Effector memory CD8-positive, alpha-beta T cell (primary cell): ENCODE measurements around the gene SP110.
"Not testable (repeated sequence)": the region's sequence is repeated elsewhere in the genome, so short reads cannot be mapped to it uniquely, and the experiment has no call there.

ENCODE experiments used
- ATAC-seq: fragments of 150-1000 bp; cut with Tn5 transposase; replicated peaks from 2 replicates; pipeline ENCODE4 v1.10.0; 2021; ENCODE audit warnings: mild to moderate bottlenecking, moderate library complexity
- DNase-seq, 3 experiments: peaks; one replicate each; pipeline ENCODE4 v3.0.0; 2021
- H3K27ac Mint-ChIP-seq, 2 donors: one replicate each; pipeline ENCODE4 v1.8.0; 2022; ENCODE audit warnings: mild to moderate bottlenecking in 2 of 2, mixed read lengths in 2 of 2, moderate library complexity in 2 of 2
- H3K27me3 Mint-ChIP-seq, 2 donors: one replicate each; pipeline ENCODE4 v1.8.0; 2022; ENCODE audit warnings: mixed read lengths in 2 of 2
- H3K36me3 Mint-ChIP-seq: one replicate; pipeline ENCODE4 v1.8.0; 2022; ENCODE audit warnings: mild to moderate bottlenecking, moderate library complexity, mixed read lengths; ENCODE audit not compliant: insufficient read depth
- H3K4me1 Mint-ChIP-seq, 2 donors: one replicate each; pipeline ENCODE4 v1.8.0; 2022; ENCODE audit warnings: low read depth in 2 of 2, mixed read lengths in 2 of 2
- H3K4me3 Mint-ChIP-seq, 2 donors: one replicate each; pipeline ENCODE4 v1.8.0; 2022; ENCODE audit warnings: mild to moderate bottlenecking in 2 of 2, mixed read lengths in 2 of 2, moderate library complexity in 2 of 2
- H3K9me3 Mint-ChIP-seq, 2 donors: one replicate each; pipeline ENCODE4 v1.8.0; 2022; ENCODE audit warnings: mixed read lengths in 2 of 2

SP110 gene

DNA sequence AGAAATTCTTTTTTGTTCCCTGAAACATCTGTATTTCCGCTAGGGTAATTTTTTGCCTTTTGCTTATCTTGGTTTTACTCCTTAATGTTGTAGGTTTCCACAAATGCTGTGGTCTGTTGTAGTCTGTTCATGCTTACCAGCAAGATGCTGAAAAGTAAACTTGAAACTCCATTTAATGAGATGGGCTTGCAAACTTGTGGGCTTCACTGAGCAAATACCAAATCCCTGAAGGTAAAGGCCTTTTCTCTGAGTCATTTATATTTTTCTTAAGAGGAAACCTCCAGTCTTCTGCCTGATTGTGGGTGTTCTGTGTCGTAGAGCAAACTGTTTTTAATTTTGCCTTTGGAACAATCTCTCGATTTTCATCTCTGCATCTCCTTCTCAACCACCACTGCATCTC lies 15.1 kb upstream of the SP110 start:
- ATAC-seq (no peak), DNase-seq (no peak)
- Mint-ChIP-seq H3K36me3 (peaks cover 41% of the 10 kb centered on the region), H3K4me3 (peak overlapping the region in 1 of 2 donors; percentile 25), H3K4me1 (peaks cover 21 to 43% of the 10 kb centered on the region in 2 donors), H3K27ac (peak overlapping the region in 1 of 2 donors; percentile 88), H3K27me3 (no peaks in the 10 kb centered on the region), H3K9me3 (peaks cover 5 to 7% of the 10 kb centered on the region in 2 donors)

DNA sequence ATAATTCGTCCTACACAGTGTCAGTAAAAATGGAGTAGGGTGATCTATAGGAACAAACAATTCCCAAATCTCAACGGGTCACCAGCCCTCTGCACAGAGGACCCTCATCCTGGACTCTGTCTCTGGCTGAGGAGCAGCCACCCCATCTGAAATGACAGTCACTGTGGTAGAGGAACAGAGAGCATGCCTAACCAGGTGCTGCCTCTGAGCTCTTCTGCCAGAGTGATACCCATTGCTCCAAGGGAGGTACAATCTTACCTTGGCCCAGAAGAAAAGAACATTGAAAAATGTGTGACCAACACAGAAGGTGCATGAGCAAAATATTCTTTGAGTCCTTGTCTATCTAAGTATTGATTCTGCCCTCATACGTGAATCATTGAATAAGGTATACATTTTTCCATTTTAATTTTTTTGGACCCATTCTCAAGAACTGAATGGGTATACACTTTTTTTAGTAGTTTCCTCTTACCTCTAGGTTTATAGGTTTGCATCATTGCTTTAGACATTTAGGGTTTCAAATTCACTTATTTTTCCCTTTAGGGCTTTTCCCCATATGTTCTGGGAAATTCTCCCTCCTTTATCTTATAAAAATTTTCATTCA lies 14.4 kb upstream of the SP110 start:
- peaks cover 21 to 45% of the 10 kb centered on the region in 2 donors for H3K4me1 Mint-ChIP-seq
- H3K27ac Mint-ChIP-seq = peak overlapping the region in 1 of 2 donors; percentile 88
- DNase-seq = no peak
- H3K36me3 Mint-ChIP-seq = peaks cover 42% of the 10 kb centered on the region
- no peaks in the 10 kb centered on the region for H3K27me3 Mint-ChIP-seq
- ATAC-seq = no peak
- H3K4me3 Mint-ChIP-seq = peak overlapping the region in 1 of 2 donors; percentile 4
- peaks cover 6 to 7% of the 10 kb centered on the region in 2 donors for H3K9me3 Mint-ChIP-seq

DNA sequence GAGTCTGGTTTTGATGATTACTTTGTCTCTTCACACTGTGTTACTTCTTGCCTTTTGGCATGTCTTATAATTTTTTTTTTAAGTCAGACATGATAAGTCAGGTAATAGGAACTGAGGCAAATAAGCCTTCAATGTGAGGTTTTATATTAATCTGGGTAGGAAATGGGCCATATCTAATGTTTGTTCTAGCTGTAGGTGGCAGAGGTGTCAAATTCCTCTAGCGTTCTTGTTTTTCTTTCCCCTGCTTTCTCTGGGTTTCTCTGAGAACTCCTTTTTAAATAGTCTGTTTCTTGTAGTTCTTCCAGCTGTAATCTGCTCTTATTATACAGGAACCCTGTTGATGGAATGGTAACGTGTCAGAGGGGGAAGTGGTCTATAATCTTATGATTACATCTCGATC lies 11.5 kb upstream of the SP110 start:
- peaks cover 38 to 61% of the 10 kb centered on the region in 2 donors for H3K4me1 Mint-ChIP-seq
- ATAC-seq = no peak

DNA sequence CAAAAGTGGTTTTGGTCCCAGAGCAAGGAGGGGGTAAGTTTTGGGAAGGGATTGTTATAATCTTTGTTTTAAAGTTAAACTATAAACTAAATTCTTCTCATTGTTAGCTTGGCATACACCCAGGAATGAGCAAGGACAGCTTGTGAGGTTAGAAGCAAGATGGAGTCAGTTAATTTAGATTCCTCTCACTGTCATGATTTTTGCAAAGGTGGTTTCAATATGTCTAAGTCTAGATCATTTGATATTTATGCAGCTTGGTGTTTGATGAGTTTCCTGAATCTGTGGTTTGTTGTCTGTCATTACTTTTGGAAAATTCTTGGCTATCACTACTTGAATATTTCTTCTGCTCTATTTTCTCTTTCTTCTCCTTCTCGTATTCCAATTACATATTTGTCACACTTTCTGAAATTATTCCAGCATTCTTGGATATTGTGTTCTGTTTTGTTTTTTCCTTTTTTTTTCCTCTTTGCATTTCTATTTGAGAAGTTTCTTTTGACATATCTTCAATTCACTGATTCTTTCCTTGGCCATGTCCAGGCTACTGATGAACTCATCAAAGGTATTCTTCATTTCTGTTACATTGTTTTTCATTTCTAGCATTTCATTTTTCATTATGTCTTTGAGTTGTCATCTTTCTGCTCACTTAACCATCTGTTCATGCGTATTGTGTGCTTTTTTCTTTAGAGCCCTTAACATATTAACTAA lies 10.9 kb upstream of the SP110 start:
- Mint-ChIP-seq H3K27me3 (no peaks in the 10 kb centered on the region), H3K36me3 (peaks cover 24% of the 10 kb centered on the region), H3K4me1 (peaks cover 42 to 67% of the 10 kb centered on the region in 2 donors), H3K4me3 (peak overlapping the region; percentile 7 to 83), H3K27ac (peak overlapping the region in 1 of 2 donors; percentile 25), H3K9me3 (peaks cover 6 to 7% of the 10 kb centered on the region in 2 donors)
- DNase-seq (no peak), ATAC-seq (no peak)

More for the DNA sequence above, 11.5 kb upstream of the SP110 start:
- H3K4me3 Mint-ChIP-seq = peak overlapping the region; percentile 19 to 83
- no peak overlapping the region for H3K27ac Mint-ChIP-seq
- peaks cover 6 to 7% of the 10 kb centered on the region in 2 donors for H3K9me3 Mint-ChIP-seq
- H3K36me3 Mint-ChIP-seq = peaks cover 22% of the 10 kb centered on the region
- no peaks in the 10 kb centered on the region for H3K27me3 Mint-ChIP-seq
- no peak for DNase-seq

DNA sequence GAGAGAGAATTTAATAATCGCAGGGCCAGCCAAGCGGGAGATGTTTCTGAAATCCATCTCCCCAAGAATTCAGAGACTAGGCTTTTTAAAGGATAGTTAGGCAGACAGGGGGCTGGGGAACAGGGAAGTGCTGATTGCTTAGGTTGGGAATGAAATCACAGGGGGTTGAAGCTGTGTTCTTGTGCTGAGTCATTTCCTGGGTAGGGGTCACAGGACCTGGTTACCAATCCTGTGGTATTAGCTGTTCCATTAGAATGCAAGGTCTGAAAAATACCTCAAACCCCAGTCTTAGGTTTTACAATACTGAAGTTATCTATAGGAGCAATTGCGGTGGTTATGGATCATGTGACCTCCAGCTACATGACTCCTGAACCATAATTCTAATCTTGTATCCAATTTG lies 10.3 kb upstream of the SP110 start:
- Mint-ChIP-seq H3K27ac (no peak overlapping the region), H3K4me3 (peak overlapping the region; percentile 21 to 83), H3K9me3 (peaks cover 6 to 7% of the 10 kb centered on the region in 2 donors), H3K36me3 (peaks cover 24% of the 10 kb centered on the region), H3K27me3 (no peaks in the 10 kb centered on the region), H3K4me1 (peaks cover 46 to 69% of the 10 kb centered on the region in 2 donors)
- no peak for ATAC-seq
- DNase-seq = no peak

DNA sequence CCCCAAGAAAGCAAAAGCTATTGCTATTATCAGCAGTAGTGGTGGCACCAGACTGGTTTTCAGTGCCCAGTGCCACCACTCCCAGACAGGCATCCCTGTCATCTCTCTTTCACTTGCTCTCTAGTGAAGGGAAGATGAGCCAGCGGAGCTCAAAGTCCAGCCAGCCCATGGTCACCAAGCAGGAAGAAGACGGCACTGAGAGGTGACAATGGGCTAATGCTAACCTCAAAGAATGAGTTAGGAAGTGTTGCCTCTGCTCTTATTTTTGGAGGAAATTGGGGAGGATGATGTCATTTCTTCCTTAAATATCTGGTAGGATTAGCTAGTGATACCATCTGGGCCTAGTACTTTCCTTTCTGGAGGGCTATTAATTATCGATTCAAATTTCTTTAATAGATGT lies 7.4 kb upstream of the SP110 start:
- DNase-seq (no peak), ATAC-seq (no peak)
- H3K4me1 Mint-ChIP-seq = peaks cover 41 to 76% of the 10 kb centered on the region in 2 donors
- H3K36me3 Mint-ChIP-seq = peaks cover 16% of the 10 kb centered on the region
- H3K9me3 Mint-ChIP-seq = peaks cover 6 to 7% of the 10 kb centered on the region in 2 donors
- H3K4me3 Mint-ChIP-seq = peak overlapping the region; percentile 83
- peak overlapping the region; percentile 86 to 97 for H3K27ac Mint-ChIP-seq
- H3K27me3 Mint-ChIP-seq = no peaks in the 10 kb centered on the region

DNA sequence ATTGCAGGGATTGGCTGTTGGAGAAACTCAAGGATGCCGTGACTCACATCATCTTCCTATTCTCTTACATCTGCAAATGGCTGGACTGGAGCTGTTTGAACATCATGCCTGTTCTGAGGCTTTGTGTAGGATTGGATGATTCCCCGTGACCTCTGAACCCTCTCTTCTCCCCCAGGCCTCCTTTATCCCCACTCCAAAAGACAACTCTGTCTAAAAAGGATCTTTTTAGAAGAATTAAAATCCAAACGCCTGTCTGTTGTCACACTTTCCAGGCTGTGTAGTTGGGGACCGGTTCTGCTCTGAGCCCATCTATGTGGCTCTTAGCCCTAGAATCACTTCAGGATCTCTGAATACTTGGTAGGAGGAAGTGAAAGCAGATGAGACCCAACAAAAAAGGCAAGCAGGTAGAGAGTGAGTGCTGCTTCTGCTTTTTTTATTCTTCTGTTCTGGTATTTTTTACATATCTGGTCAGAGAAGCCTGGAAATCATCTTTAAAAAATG lies 6.3 kb upstream of the SP110 start:
- no peaks in the 10 kb centered on the region for H3K27me3 Mint-ChIP-seq
- H3K27ac Mint-ChIP-seq = peak overlapping the region; percentile 97 to 98
- peaks cover 14% of the 10 kb centered on the region for H3K36me3 Mint-ChIP-seq
- ATAC-seq = peak; percentile 35
- peak overlapping the region; percentile 83 to 90 for H3K4me3 Mint-ChIP-seq
- DNase-seq = peak in 1 of 3 experiments; percentile 18
- peaks cover 6 to 7% of the 10 kb centered on the region in 2 donors for H3K9me3 Mint-ChIP-seq
- H3K4me1 Mint-ChIP-seq = peaks cover 39 to 64% of the 10 kb centered on the region in 2 donors

DNA sequence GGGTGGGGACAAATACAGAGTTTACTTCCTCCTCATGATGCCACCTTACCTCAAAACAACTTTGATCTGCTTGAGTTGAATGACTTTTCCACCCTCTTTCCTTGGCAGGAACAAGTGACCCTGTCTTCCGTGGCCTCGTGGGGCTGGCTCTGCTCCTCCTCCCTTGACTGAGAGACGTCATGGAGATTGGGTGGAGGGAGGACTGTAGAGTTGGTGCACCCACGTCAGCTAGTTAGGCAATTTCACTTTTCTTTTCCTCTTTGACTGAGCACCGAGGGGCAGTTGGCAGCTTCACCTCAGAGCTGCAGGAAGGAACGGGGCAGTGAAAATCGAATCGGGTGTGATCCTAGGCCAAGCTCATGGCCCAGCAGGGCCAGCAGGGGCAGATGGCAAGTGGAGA lies 5.7 kb upstream of the SP110 start, which contains the start of gene SP140:
Gene SP140, plus strand, starts transcription at position 251 of the 400 bp plus-strand sequence. Its CDS starts 109 bp downstream, at position 360.
- Mint-ChIP-seq H3K27me3 (no peaks in the 10 kb centered on the region), H3K36me3 (peaks cover 14% of the 10 kb centered on the region), H3K4me3 (peak within 1 kb of the TSS; percentile 83 to 90), H3K4me1 (peaks cover 37 to 59% of the 10 kb centered on the region in 2 donors), H3K27ac (peak within 1 kb of the TSS; percentile 97 to 98), H3K9me3 (peaks cover under 1 to 3% of the 10 kb centered on the region in 2 donors)
- DNase-seq = peak; percentile 74 to 78 (median 76)
- ATAC-seq = peak; percentile 92

DNA sequence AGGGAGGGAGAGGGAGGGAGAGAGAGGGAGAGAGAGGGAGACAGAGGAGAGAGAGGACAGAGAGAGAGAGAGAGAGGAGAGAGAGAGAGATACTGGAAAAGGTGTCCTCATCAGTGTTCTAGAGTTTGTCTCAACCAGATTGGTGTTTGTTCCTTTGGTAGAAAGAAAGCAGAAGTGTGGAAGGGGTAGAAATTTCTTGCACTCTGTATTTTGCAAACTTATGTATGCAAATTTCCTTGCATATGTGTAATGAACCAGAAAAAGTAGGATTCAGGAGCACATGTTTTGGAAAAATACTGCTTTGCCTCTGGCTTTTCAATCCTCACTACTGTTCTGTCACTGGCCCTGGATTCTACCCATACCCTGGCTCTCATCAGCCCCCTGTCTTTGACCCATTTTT lies 4.7 kb upstream of the SP110 start:
- H3K9me3 Mint-ChIP-seq = no peaks in the 10 kb centered on the region
- H3K4me1 Mint-ChIP-seq = peaks cover 46 to 63% of the 10 kb centered on the region in 2 donors
- ATAC-seq = no peak
- H3K36me3 Mint-ChIP-seq = peaks cover 20% of the 10 kb centered on the region
- H3K27me3 Mint-ChIP-seq = no peaks in the 10 kb centered on the region
- no peak for DNase-seq
- peak overlapping the region; percentile 97 to 98 for H3K27ac Mint-ChIP-seq
- H3K4me3 Mint-ChIP-seq = no peak overlapping the region

DNA sequence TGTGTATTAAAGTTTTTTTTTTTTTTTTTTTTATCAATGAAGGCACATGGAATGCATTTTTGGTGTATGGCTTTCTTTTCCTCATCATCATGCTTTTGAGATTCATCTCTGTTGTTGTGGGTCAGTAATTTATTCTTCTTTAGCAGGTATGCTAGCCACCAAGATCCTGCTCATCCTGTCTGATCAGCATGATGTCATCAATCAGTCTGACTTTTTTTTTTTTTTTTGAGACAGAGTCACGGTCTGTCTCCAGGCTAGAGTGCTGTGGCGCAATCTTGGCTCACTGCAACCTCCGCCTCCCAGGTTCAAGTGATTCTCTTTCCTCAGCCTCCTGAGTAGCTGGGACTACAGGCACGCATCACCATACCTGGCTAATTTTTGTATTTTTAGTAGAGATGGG lies 3.0 kb upstream of the SP110 start:
- H3K27me3 Mint-ChIP-seq, DNase-seq, H3K4me3 Mint-ChIP-seq, ATAC-seq, H3K9me3 Mint-ChIP-seq: not testable (repeated sequence)
- Mint-ChIP-seq H3K4me1 (peaks cover 45 to 65% of the 10 kb centered on the region in 2 donors), H3K27ac (peak overlapping the region; percentile 97 to 98), H3K36me3 (peaks cover 19% of the 10 kb centered on the region)

DNA sequence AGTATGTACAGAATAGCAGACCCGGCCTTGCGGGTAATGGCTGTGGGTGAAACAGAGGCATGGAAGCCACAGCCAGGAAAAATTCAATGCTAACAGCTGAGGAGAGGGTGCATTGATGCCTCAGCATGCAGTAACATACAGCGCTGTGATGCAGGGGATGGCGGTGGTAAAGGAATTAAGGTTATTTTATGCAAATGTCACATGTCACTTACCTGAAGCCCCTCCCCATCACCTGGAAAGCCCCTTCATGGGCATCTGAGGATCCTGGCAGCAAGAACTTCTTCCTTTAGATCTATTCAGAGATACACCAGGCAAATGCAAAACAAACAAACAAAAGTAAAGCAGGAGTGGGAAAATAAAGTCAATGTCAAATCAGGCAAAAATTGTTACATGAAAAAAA lies 1.7 kb upstream of the SP110 start:
- no peak for DNase-seq
- ATAC-seq = no peak
- peak overlapping the region in 1 of 2 donors; percentile 44 for H3K27ac Mint-ChIP-seq
- no peak overlapping the region for H3K4me3 Mint-ChIP-seq
- no peaks in the 10 kb centered on the region for H3K9me3 Mint-ChIP-seq
- H3K27me3 Mint-ChIP-seq = no peaks in the 10 kb centered on the region
- peaks cover 19% of the 10 kb centered on the region for H3K36me3 Mint-ChIP-seq
- peaks cover 47 to 67% of the 10 kb centered on the region in 2 donors for H3K4me1 Mint-ChIP-seq

DNA sequence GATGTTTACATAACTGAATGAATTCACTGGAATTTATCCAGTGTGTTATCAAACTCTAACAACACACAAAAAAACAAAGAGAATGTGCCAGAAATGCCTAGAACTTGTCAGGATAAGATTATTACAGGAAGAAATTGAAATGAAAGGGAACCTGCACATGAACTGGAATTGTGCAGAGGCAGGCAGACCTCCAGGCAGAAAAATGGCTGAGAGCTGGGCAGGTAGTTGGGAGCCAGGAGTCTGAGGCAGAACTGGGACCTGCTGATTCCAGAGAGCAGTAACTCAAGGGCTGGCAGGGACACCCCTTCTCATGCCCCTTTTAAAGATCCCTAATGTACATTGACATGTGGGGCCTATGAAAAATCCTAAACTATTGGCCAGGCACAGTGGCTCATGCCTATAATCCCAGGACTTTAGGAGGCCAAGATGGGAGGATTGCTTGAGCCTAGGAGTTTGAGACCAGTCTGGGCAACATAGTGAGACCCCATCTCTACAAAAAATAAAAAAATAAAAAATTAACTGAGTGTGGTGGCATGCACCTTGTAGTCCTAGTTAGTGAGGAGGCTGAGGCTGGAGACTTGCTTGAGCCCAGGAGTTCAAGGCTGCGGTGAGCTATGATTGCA lies 674 bp upstream of the SP110 start:
- H3K4me3 Mint-ChIP-seq = peak overlapping the region; percentile 97 to 100
- no peaks in the 10 kb centered on the region for H3K9me3 Mint-ChIP-seq
- H3K27ac Mint-ChIP-seq = peak overlapping the region; percentile 97 to 99
- H3K4me1 Mint-ChIP-seq = peaks cover 43 to 67% of the 10 kb centered on the region in 2 donors
- H3K36me3 Mint-ChIP-seq = peaks cover 14% of the 10 kb centered on the region
- DNase-seq = no peak
- ATAC-seq = no peak
- H3K27me3 Mint-ChIP-seq = no peaks in the 10 kb centered on the region

DNA sequence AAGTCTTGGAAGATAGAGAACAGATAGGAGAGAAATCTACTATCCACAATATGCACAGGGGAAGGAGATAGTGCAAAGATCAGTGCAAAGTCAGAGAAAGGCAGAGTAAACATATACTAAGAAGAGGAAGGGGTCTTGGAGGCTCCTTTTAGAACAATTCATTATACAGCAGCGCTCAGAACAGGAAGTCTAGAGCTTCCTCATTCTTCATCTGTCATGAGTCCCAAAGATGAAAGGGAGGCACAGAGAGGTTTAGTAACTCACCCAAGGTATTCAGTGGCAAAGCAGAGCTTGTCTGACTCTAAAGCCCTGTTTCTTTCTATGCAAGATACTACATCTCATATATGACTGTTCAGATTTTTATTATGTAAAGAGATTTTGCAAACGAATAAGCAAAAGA lies 1.4 kb downstream of the SP110 start:
- Mint-ChIP-seq H3K4me1 (peaks cover 39 to 62% of the 10 kb centered on the region in 2 donors), H3K9me3 (no peaks in the 10 kb centered on the region), H3K27ac (peak overlapping the region; percentile 70 to 79), H3K27me3 (no peaks in the 10 kb centered on the region), H3K4me3 (peak overlapping the region; percentile 97 to 100), H3K36me3 (peaks cover 21% of the 10 kb centered on the region)
- peak; percentile 22 for ATAC-seq
- DNase-seq = no peak
